GM18868 (cell line): ENCODE results near the gene TMEM106C.

Source experiments
- ATAC-seq: cut with Tn5 transposase; IDR thresholded peaks from one replicate; pipeline ENCODE4 v1.9.1; 2021; ENCODE audit warnings: mild to moderate bottlenecking, moderate library complexity; ENCODE audit not compliant: unreplicated experiment

Gene TMEM106C

GRCh38 chr12:48015129-48015528 is 51.7 kb downstream of the TMEM106C start:
- ATAC-seq = no peak

DNA sequence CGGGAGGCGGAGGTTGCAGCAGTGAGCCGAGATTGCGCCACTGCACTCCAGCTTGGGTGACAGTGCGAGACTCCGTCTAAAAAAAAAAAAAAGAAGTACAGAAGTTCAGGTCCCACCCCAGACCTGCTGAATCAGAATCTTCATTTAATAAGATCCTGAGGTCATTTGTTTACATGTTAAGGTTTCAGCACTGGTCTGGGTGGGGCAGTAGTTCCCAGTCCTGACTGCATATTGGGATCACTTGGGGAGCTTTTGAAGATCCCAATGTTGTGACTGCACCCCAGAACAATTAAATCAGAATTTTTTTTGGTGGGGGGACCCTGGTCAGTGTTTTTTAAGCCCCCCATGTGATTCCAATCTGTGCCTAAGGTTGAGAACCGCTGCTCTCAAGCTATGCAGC is 52.6 kb downstream of the TMEM106C start:
- no peak for ATAC-seq

GRCh38 chr12:48016373-48017020 is 53.1 kb downstream of the TMEM106C start:
- ATAC-seq = no peak

DNA sequence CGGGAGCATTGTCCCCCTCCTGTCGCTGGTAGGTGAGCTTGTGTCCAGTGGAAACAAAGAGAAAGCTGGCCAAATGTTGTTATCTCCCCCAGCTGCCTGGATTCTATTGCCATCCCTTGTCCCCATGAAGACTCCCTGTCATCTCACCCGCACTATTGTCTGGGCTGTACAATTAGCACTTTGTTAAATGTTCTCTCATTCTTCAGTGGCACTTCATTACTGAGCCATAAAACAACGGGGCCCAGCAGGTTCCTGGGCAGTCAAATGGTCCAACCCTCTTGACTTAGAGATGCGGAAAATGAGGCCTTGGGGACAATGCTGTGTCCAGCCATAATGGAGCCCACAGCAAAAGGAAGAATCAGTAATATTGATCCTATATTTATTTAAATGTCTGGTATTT is 54.1 kb downstream of the TMEM106C start:
- no peak for ATAC-seq

DNA sequence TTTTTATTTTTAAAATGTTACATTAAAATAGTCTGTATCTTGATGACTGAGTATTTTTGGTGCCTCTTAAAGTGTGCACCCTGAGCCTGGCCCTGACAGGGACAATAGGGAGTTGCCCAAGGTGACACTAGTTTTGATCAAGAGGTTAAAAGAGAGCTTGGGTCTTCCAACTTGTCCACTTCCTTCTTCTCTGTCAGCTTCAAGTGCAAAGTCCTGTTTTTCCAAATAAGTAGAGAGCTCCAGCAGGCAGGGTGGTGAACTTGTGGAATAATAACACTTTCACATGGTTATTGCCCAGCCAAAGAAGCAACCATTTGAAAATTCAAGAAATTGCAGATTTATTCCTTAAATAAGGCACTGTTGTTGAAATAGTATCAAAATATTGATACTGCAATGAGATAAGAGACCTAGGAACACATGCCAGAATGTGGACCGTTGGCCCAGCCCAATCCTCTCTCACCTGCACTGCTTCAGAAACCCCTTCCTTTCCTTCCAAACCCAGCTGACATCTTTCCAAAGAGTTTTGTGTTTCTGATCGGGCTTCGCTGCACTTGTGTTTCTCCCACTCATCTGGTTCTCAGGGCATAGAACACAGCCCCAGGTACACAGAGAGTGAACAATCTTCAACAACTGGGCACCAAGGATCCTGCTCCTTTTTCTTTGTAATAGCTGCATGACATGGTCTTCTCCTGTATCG is 54.7 kb downstream of the TMEM106C start:
- no peak for ATAC-seq
